Measurements from ENCODE around the gene GPR55.

GPR55 gene

DNA sequence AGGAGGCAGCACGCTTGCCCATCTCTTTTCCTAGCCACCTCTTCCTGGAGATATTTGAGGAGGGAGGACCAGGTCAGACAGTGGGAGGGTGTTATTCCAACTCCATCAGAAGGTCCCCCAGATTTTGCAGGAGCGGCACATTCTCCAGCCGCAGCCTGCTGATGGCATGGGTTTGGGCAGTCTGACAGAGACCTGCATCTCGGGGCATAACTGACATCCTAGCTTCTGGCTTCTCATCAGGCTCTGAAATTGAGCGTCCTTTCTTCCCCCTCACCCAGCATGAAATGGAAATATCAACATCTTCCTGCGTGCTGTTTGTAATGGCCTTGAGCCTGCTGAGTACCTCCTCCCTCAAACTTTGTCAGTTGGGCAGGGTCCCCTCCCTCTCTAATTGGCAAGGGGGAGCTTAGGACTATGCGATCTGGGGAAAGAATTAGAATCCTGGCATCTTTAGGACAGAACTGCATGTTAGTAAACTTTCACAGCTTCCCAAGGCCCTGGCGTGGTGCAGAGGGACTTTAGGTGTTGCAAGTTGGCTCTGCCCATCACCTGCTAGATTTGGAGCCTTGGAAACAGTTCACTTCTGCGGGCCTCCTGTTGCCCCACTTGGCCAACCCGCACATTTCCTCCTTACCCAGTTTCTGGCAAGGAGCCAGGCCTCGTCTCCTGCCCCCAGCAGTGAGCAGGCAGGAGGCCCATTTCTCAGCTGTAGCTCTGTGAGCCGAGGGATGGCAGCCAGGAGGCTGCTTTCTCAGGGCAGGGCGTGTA lies 58.1 kb downstream of the GPR55 start (continued):
- TF ChIP-seq, protein P1, sequence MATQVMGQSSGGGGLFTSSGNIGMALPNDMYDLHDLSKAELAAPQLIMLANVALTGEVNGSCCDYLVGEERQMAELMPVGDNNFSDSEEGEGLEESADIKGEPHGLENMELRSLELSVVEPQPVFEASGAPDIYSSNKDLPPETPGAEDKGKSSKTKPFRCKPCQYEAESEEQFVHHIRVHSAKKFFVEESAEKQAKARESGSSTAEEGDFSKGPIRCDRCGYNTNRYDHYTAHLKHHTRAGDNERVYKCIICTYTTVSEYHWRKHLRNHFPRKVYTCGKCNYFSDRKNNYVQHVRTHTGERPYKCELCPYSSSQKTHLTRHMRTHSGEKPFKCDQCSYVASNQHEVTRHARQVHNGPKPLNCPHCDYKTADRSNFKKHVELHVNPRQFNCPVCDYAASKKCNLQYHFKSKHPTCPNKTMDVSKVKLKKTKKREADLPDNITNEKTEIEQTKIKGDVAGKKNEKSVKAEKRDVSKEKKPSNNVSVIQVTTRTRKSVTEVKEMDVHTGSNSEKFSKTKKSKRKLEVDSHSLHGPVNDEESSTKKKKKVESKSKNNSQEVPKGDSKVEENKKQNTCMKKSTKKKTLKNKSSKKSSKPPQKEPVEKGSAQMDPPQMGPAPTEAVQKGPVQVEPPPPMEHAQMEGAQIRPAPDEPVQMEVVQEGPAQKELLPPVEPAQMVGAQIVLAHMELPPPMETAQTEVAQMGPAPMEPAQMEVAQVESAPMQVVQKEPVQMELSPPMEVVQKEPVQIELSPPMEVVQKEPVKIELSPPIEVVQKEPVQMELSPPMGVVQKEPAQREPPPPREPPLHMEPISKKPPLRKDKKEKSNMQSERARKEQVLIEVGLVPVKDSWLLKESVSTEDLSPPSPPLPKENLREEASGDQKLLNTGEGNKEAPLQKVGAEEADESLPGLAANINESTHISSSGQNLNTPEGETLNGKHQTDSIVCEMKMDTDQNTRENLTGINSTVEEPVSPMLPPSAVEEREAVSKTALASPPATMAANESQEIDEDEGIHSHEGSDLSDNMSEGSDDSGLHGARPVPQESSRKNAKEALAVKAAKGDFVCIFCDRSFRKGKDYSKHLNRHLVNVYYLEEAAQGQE (tag by site-specific recombination; IDR thresholded peaks at IDR 0.05) = no peak
- TF ChIP-seq YY1 (tag by site-specific recombination; IDR thresholded peaks at IDR 0.05) (no peak), ZNF658 (tag by site-specific recombination; IDR thresholded peaks at IDR 0.05) (no peak), ZNF501 (tag by site-specific recombination; IDR thresholded peaks at IDR 0.05) (peak; percentile 28; the same call in 1 of the 2 replicates), ZNF311 (tag by site-specific recombination; IDR thresholded peaks at IDR 0.05; ENCODE audit: borderline replicate concordance) (no peak), ZNF148 (tag by site-specific recombination; IDR thresholded peaks at IDR 0.05; ENCODE audit: borderline replicate concordance) (no peak), ZNF133 (tag by site-specific recombination; IDR thresholded peaks at IDR 0.05) (no peak), ZNF155 (tag by site-specific recombination; IDR thresholded peaks at IDR 0.05) (no peak), SP2 (tag by site-specific recombination; IDR thresholded peaks at IDR 0.05) (no peak), ZNF423 (tag by site-specific recombination; IDR thresholded peaks at IDR 0.05) (0 out of 2 replicates have a peak, but pooled peaks have one; percentile 14), SALL2 (tag by site-specific recombination; IDR thresholded peaks at IDR 0.05; ENCODE audit: borderline replicate concordance) (no peak), ZNF132 (tag by site-specific recombination; IDR thresholded peaks at IDR 0.05; ENCODE audit: borderline replicate concordance) (no peak), ZNF280D (tag by site-specific recombination; IDR thresholded peaks at IDR 0.05) (no peak), ZFP69B (tag by site-specific recombination; IDR thresholded peaks at IDR 0.05) (peak; percentile 75), PATZ1 (tag by site-specific recombination; IDR thresholded peaks at IDR 0.05) (no peak), ZNF37A (tag by site-specific recombination; IDR thresholded peaks at IDR 0.05) (no peak; the same call in none of the 2 replicates), PRDM2 (tag by site-specific recombination; IDR thresholded peaks at IDR 0.05; ENCODE audit: borderline replicate concordance) (no peak), ZNF548 (tag by site-specific recombination; IDR thresholded peaks at IDR 0.05) (no peak)
- TF ChIP-seq, protein P2, sequence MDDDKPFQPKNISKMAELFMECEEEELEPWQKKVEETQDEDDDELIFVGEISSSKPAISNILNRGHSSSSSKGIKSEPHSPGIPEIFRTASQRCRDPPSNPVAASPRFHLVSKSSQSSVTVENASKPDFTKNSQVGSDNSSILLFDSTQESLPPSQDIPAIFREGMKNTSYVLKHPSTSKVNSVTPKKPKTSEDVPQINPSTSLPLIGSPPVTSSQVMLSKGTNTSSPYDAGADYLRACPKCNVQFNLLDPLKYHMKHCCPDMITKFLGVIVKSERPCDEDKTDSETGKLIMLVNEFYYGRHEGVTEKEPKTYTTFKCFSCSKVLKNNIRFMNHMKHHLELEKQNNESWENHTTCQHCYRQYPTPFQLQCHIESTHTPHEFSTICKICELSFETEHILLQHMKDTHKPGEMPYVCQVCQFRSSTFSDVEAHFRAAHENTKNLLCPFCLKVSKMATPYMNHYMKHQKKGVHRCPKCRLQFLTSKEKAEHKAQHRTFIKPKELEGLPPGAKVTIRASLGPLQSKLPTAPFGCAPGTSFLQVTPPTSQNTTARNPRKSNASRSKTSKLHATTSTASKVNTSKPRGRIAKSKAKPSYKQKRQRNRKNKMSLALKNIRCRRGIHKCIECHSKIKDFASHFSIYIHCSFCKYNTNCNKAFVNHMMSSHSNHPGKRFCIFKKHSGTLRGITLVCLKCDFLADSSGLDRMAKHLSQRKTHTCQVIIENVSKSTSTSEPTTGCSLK (tag by site-specific recombination; IDR thresholded peaks at IDR 0.05) = no peak
